Measurements from ENCODE around the gene RSPH9.

RSPH9 gene

DNA sequence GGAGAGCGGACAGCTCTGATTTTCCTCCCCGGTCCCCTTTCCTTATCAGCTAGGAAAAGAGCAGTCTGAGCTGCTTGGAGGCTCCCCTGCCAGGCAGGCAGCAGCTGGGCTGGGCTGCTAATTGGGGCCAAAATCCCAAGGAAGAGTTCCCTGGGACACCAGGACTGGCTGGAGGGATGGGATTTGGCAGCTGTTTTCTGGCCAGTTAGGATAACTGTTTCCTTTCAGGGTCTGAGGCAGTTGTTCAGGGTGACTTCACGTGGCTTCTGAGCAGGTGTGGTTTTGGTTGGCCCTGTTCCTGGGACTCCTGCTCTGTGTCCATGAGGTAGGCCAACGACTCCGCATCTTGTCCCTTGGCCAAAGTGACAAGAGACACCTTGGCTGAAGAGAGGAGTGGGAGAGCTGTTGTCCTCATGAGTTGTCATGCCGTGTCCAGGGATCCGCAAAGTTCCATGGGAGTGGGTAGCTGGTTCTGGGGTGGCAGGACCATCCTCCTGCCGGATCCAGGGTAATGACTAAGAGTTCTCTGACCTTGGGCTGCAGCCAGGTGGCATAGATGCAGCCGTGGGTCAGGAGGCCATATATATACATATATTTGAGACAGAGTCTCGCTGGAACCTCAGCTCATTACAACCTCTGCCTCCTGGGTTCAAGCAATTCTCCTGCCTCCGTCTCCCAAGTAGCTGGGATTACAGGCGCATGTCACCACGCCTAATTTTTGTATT is 21.5 kb downstream of the RSPH9 start:
- no peak for DNase-seq (ENCODE audit: low read depth in 1 of 2, low spot score in 1 of 2)
- TF ChIP-seq JUND (IDR thresholded peaks at IDR 0.05; ENCODE audit: low read depth) = no peak
- in situ Hi-C loops (cut with HindIII; ENCODE audit: low pct_unique_long_range_greater_than_20kb, low sequenced_read_pairs) = no loop called here

DNA sequence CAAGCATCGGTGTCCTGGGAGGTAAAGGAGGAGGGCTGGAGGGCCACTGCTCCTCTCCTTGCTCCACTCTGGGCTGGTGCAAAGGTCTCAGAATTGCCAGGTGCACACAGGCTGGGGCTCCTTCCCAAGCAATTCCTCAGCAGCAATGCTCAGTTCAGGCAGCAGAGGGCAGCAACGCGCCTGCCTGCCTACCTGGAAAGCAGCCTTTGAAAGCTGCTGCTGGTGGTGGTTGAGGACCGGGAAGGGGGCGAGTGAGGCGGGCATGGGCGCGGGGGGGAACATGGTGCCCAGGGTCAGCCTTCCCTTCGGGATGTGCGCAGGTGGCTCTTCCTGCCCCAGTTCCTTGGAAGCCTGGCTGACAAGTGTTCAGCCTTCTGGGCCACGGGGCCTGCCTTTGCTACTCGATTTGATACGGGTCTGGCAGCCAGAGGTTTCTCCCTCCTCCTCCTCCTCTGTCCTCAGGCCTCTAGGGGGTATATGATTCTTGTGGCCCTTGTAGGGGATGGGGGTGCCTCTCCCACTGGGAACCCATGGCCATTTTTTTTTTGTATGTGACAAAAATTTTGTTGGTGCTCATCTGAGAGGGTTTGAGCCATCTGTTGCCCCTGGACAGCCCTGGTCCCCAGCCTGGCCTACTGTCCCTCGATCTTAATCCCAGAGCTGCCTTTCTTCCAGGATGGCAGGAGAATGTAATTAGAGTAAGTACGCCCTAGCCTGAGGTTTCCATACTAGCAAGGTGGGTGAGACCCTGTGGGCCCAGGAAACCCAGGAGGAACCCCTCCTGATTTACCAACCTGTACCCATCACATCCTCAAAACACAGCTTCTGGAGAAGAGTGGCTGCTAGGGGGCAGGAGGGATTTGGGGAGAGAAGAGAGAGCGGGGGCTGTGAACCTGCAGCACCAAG is 22.7 kb downstream of the RSPH9 start:
- DNase-seq (ENCODE audit: low read depth in 1 of 2, low spot score in 1 of 2) = peak; percentile 83 to 85
- TF ChIP-seq JUND (IDR thresholded peaks at IDR 0.05; ENCODE audit: low read depth) = no peak
- in situ Hi-C loops (cut with HindIII; ENCODE audit: low pct_unique_long_range_greater_than_20kb, low sequenced_read_pairs) = no loop called here

DNA sequence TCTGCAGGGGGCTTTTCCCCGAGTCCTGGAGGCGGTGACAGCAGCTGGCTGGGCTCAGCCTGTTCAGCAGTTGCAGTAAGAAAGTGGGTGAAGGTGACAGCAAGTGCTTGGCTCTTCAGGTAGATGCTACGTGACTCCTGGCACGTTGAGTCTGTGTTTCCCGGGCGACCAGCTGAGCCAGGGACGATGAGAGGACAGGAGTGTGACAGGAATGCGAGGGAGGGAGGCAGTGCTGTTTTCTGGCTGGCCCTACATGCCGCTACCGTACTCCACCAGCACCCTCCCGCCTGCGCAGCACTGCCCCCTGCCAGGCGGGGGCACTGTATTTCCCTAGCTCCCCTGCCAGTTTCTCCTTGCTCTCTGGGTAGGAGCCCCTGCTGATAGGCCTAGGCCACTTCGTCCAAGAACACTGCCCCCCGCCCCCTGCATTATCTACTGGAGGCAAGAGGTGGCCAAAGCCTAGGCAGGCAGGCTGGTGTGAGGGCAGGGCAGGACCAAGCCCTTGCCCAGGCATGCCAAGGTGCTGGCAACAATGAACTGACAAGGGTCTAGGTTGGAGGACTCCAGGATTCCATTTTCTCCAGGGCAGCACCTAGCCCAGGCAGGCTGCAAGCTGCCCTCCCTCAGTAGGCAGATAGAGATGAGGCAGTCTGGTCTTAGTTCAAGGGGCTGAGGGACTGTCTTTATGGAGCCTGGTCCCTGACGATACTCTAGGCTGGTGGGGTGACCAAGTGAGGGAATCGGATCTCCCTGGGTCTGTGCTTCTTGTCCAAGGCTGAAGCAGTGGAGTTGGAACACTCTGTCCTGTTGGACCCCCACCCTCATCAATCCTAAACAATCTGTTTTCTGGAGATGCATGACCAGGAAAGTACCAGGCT is 23.6 kb downstream of the RSPH9 start:
- in situ Hi-C loops (cut with HindIII; ENCODE audit: low pct_unique_long_range_greater_than_20kb, low sequenced_read_pairs) = no loop called here
- peak; percentile 70 to 87 for DNase-seq (ENCODE audit: low read depth in 1 of 2, low spot score in 1 of 2)
- no peak for TF ChIP-seq JUND (IDR thresholded peaks at IDR 0.05; ENCODE audit: low read depth)

- no peak for DNase-seq (ENCODE audit: low read depth in 1 of 2, low spot score in 1 of 2)
- TF ChIP-seq JUND (IDR thresholded peaks at IDR 0.05; ENCODE audit: low read depth) = no peak
- in situ Hi-C loops (cut with HindIII; ENCODE audit: low pct_unique_long_range_greater_than_20kb, low sequenced_read_pairs) = no loop called here
Measured at GRCh38 chr6:43669050-43669921, 24.4 kb downstream of the RSPH9 start.

GRCh38 chr6:43669922-43670622 is 25.2 kb downstream of the RSPH9 start:
- peak in 1 of 2 experiments; percentile 49 for DNase-seq (ENCODE audit: low read depth in 1 of 2, low spot score in 1 of 2)
- in situ Hi-C loops (cut with HindIII; ENCODE audit: low pct_unique_long_range_greater_than_20kb, low sequenced_read_pairs) = no loop called here
- no peak for TF ChIP-seq JUND (IDR thresholded peaks at IDR 0.05; ENCODE audit: low read depth)

DNA sequence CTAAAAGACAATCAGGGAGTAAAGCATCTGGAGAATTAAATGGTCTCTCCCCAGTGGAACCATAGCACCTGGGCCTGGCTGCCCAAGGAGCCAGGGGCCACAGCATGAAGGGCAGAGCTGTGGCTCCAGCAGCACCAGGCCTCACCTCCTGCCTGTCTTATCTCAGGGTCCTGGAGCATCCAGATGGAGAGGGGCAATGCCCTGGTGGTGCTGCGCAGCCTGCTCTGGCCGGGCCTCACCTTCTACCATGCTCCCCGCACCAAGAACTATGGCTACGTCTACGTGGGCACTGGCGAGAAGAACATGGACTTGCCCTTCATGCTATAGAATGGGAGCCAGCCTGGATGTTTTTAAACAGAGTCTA is 25.8 kb downstream of the RSPH9 start:
- in situ Hi-C loops (cut with HindIII; ENCODE audit: low pct_unique_long_range_greater_than_20kb, low sequenced_read_pairs) = no loop called here
- DNase-seq (ENCODE audit: low read depth in 1 of 2, low spot score in 1 of 2) = no peak
- no peak for TF ChIP-seq JUND (IDR thresholded peaks at IDR 0.05; ENCODE audit: low read depth)

GRCh38 chr6:43671011-43671800 is 26.4 kb downstream of the RSPH9 start:
- DNase-seq (ENCODE audit: low read depth in 1 of 2, low spot score in 1 of 2) = no peak
- in situ Hi-C loops (cut with HindIII; ENCODE audit: low pct_unique_long_range_greater_than_20kb, low sequenced_read_pairs) = no loop called here
- TF ChIP-seq JUND (IDR thresholded peaks at IDR 0.05; ENCODE audit: low read depth) = no peak

DNA sequence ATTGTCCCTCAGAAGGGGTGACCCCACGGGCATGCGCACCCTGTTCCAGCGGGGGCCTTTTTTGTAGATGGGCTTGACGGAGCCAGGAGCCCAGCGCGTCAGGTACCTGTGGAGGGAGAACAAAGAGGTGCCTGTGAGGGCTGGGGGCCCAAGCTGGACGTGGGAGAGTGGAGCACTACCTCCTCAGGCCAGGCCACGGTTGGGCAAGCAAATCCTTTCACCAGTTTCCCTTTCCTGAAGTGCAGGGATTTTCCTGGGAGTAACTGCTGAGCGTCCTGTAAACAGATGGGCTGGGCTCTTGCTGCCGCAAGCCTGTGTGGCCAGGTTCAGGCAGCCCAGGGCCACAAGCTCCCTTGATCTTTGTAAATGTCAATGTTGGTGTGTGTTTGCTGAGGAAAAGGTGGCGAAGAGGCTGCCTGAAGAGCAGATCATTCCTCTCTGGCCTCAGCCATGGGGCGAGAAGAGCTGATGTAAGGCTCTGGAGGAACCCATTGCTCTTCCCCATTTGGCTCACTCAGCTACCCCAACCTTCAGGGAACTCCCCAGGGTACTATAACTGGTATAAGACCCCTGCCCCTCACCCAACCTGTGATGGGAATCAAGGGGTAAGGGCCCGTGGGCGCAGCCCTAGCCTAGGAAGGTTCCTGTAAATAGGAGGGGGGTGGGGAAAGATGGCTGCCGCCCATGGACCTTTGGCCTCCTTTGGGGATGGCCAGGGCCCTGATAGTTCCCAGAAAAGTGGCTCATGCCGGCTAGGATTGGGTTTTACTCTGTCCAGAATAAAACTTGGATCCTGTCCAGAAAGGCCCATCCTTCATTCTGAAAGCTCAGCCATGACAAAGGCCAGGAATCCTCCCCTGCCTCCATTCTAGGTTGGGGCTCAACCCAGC is 27.2 kb downstream of the RSPH9 start:
- in situ Hi-C loops (cut with HindIII; ENCODE audit: low pct_unique_long_range_greater_than_20kb, low sequenced_read_pairs) = no loop called here
- TF ChIP-seq JUND (IDR thresholded peaks at IDR 0.05; ENCODE audit: low read depth) = no peak
- peak in 1 of 2 experiments; percentile 42 for DNase-seq (ENCODE audit: low read depth in 1 of 2, low spot score in 1 of 2)

GRCh38 chr6:43673444-43674084 is 28.7 kb downstream of the RSPH9 start:
- in situ Hi-C loops (cut with HindIII; ENCODE audit: low pct_unique_long_range_greater_than_20kb, low sequenced_read_pairs) = no loop called here
- TF ChIP-seq JUND (IDR thresholded peaks at IDR 0.05; ENCODE audit: low read depth) = no peak
- DNase-seq (ENCODE audit: low read depth in 1 of 2, low spot score in 1 of 2) = no peak
